A549 (cell line): ENCODE results near the gene TBC1D22A. TPM values are rescaled to one million over a fixed set of nuclear protein-coding genes. Genes with fewer than 3 reads are reported as not detected.

ENCODE experiments used
- ATAC-seq, 2 experiments: fragments of 200-7000 bp in 1 of 2; fragments of >200 bp in 1 of 2; cut with Nextera tagmentation in 1 of 2; cut with Tn5 transposase in 1 of 2; 3 replicates each; pipeline versions ENCODE4 v1.8.0 to v1.9.1; 2018 to 2020; ENCODE audit warnings: mild to moderate bottlenecking in 1 of 2, moderate library complexity in 1 of 2
- CTCF ChIA-PET: fragments of 300-600 bp; sonication (Branson Sonifier 250); formaldehyde crosslinking; extraction: SDS; loops from one replicate; lab custom pipeline; 2021; ENCODE audit warnings: antibody characterized with exemption, inconsistent platforms; lab: Yijun Ruan, JAX
- POLR2A ChIA-PET: fragments of 350-600 bp; formaldehyde crosslinking; extraction: SDS; loops from one replicate; lab custom pipeline; 2021; ENCODE audit warnings: antibody characterized with exemption, inconsistent platforms; lab: Yijun Ruan, JAX
- DNase-seq, 2 experiments: peaks; one replicate each; pipeline versions ENCODE4 v3.0.0 to v3.0.0-alpha.2; 2011 to 2016; ENCODE audit warnings: low read depth in 1 of 2, low spot score in 1 of 2
- FAIRE-seq: peaks from 2 replicates; lab custom pipeline; 2011; peaks lifted over from hg19 to GRCh38; lab: Jason Lieb, UNC
- H3K27ac ChIP-seq, 2 experiments: fragments of >200 bp; sonication (Bioruptor Twin); formaldehyde crosslinking; 3 replicates each; pipeline ENCODE4 v1.5.1; 2016 to 2017
- H3K4me1 ChIP-seq: fragments of >200 bp; sonication (Bioruptor Twin); formaldehyde crosslinking; 3 replicates; pipeline ENCODE4 v1.6.1; 2016
- H3K4me2 ChIP-seq: fragments of >200 bp; sonication (Bioruptor Twin); formaldehyde crosslinking; 3 replicates; pipeline ENCODE4 v1.6.1; 2016
- H3K4me3 ChIP-seq: fragments of >200 bp; sonication (Bioruptor Twin); formaldehyde crosslinking; 3 replicates; pipeline ENCODE4 v1.5.1; 2016
- H3K9me3 ChIP-seq: fragments of >200 bp; sonication (Bioruptor Twin); formaldehyde crosslinking; 3 replicates; pipeline ENCODE4 v1.6.1; 2016
- BCL3 ChIP-seq: fragments of >200 bp; sonication (Bioruptor Twin); formaldehyde crosslinking; IDR thresholded peaks from 3 replicates; pipeline ENCODE4 v1.6.1; 2016
- CBX2 ChIP-seq: fragments of 200-600 bp; sonication (generic); IDR thresholded peaks from 2 replicates; pipeline ENCODE4 v1.6.1; 2016; ENCODE audit warnings: low read depth, mild to moderate bottlenecking, borderline replicate concordance
- CBX8 ChIP-seq: fragments of 200-600 bp; sonication (generic); IDR thresholded peaks from 2 replicates; pipeline ENCODE4 v1.6.1; 2016
- CEBPB ChIP-seq, 2 experiments: fragments of >200 bp in 1 of 2; sonication (Bioruptor Twin) in 1 of 2; formaldehyde crosslinking in 1 of 2; IDR thresholded peaks; 2 replicates each; pipeline ENCODE4 v1.6.1; 2012 to 2016
- CTCF ChIP-seq: fragments of >200 bp; sonication (Bioruptor Twin); formaldehyde crosslinking; IDR thresholded peaks from 3 replicates; pipeline ENCODE4 v1.5.1; 2016
- E2F6 ChIP-seq: IDR thresholded peaks from 2 replicates; pipeline ENCODE4 v1.6.1; 2012; ENCODE audit warnings: low read depth, borderline replicate concordance
- ESRRA ChIP-seq: fragments of 150-350 bp; IDR thresholded peaks from 2 replicates; pipeline ENCODE4 v1.6.1; 2014; ENCODE audit warnings: mild to moderate bottlenecking, low read length, borderline replicate concordance
- HDAC2 ChIP-seq: fragments of 200-600 bp; sonication (generic); IDR thresholded peaks from 2 replicates; pipeline ENCODE4 v1.6.1; 2016
- HES2 ChIP-seq: fragments of >200 bp; sonication (Bioruptor Twin); formaldehyde crosslinking; IDR thresholded peaks from 2 replicates; pipeline ENCODE4 v1.6.1; 2016
- HMGXB4 ChIP-seq: fragments of 250-450 bp; sonication (Bioruptor Pico); IDR thresholded peaks from 2 replicates; pipeline ENCODE4 v1.5.0; 2021; ENCODE audit warnings: mild to moderate bottlenecking, moderate library complexity, borderline replicate concordance
- JUNB ChIP-seq: fragments of >200 bp; sonication (Bioruptor Twin); formaldehyde crosslinking; IDR thresholded peaks from 2 replicates; pipeline ENCODE4 v1.6.1; 2016
- PBX3 ChIP-seq: IDR thresholded peaks from 2 replicates; pipeline ENCODE4 v1.6.1; 2012
- PHF8 ChIP-seq: fragments of 200-600 bp; sonication (generic); IDR thresholded peaks from 2 replicates; pipeline ENCODE4 v1.6.1; 2016; ENCODE audit warnings: low read depth, mild to moderate bottlenecking, antibody characterized with exemption, moderate library complexity, borderline replicate concordance
- POLR2A ChIP-seq: IDR thresholded peaks from 2 replicates; pipeline ENCODE4 v1.6.1; 2012; ENCODE audit warnings: mild to moderate bottlenecking, low read length
- RAD21 ChIP-seq, 2 experiments: fragments of >200 bp in 1 of 2; sonication (Bioruptor Twin) in 1 of 2; formaldehyde crosslinking in 1 of 2; IDR thresholded peaks in 1 of 2; conservative IDR thresholded peaks in 1 of 2; 2 replicates in 1 of 2; 3 replicates in 1 of 2; pipeline ENCODE4 v1.6.1; 2012 to 2018; ENCODE audit warnings: inconsistent platforms in 1 of 2
- RCOR1 ChIP-seq: fragments of 150-350 bp; IDR thresholded peaks from 2 replicates; pipeline ENCODE4 v1.6.1; 2014; ENCODE audit warnings: antibody characterized with exemption, low read length, low read depth
- SREBF2 ChIP-seq: fragments of 450-650 bp; IDR thresholded peaks from 2 replicates; pipeline ENCODE4 v1.6.1; 2014; ENCODE audit warnings: mild to moderate bottlenecking, moderate library complexity
- TP53 ChIP-seq: fragments of 250-450 bp; sonication (Bioruptor Pico); IDR thresholded peaks from 2 replicates; pipeline ENCODE4 v1.5.0; 2021; ENCODE audit warnings: mild to moderate bottlenecking, moderate library complexity
- ZFP36 ChIP-seq: fragments of 450-650 bp; IDR thresholded peaks from 2 replicates; pipeline ENCODE4 v1.6.1; 2014; ENCODE audit warnings: borderline replicate concordance; ENCODE audit not compliant: partially characterized antibody
- ZSCAN20 ChIP-seq: fragments of 250-450 bp; sonication (Bioruptor Pico); IDR thresholded peaks from 2 replicates; pipeline ENCODE4 v1.8.0; 2022; ENCODE audit warnings: mild to moderate bottlenecking, moderate library complexity
- WGBS: methylation state at CpG from one replicate; pipeline ENCODE4 v1.1.6; 2017; ENCODE audit errors: missing lambda C conversion rate; 5-methylcytosine and 5-hydroxymethylcytosine counted together
- polyA plus RNA-seq, 4 experiments: library from polyadenylated mRNA; depleted of rRNA in 3 of 4; stranded (reverse); fragments of >200 nt; fragmentation: RNase III in 1 of 4; extraction: RNeasy Plus Mini Kit Qiagen cat#74134 plus additional on column Dnase treatment in 1 of 4; gene quantifications; 2 replicates in 3 of 4; 3 replicates in 1 of 4; pipeline ENCODE4 v1.2.3, GENCODE V29; 2011 to 2017

TBC1D22A gene
- polyA plus RNA-seq, 2 of the 4 experiments (the other 2 are of a cell fraction) = 8.9 to 10.8 TPM

- no peak overlapping the region for H3K4me3 ChIP-seq
- 89% methylated on average over 18 of the region's 20 CpGs for WGBS
- H3K4me1 ChIP-seq = peaks cover 6% of the 10 kb centered on the region; the same call in 2 of the 3 replicates
- POLR2A ChIA-PET = interaction anchor here (1.1 kb wide), 1 partner anchor 40 kb away, joined by 3 read pairs; the partner anchor contains the start of gene TBC1D22A
- H3K4me2 ChIP-seq = no peak overlapping the region
- FAIRE-seq (no peak), ATAC-seq (no peak), DNase-seq (no peak)
- CTCF ChIA-PET = interaction anchor here (0.8 to 3.7 kb wide), 17 partner anchors 9 to 90 kb away, joined by 3 to 34 read pairs (median 7); no protein-coding TSS in a partner anchor
- TF ChIP-seq PHF8 (no peak), CEBPB (IDR thresholded peaks at IDR 0.05) (no peak), CBX2 (no peak), ZSCAN20 (CRISPR knock-in tag) (no peak), HDAC2 (no peak), PBX3 (no peak), RAD21 (conservative IDR thresholded peaks at IDR 0.05 in 1 of 2, IDR thresholded peaks at IDR 0.05 in 1 of 2) (no peak), POLR2A (no peak), CBX8 (no peak), HES2 (no peak), BCL3 (no peak), JUNB (no peak), HMGXB4 (CRISPR knock-in tag) (no peak), CTCF (no peak), E2F6 (no peak), SREBF2 (no peak), RCOR1 (no peak), ESRRA (no peak), ZFP36 (no peak), TP53 (no peak)
- no peak overlapping the region for H3K27ac ChIP-seq
- no peaks in the 10 kb centered on the region for H3K9me3 ChIP-seq
These were observed 39.6 kb downstream of the TBC1D22A start for GRCh38 chr22:46801826-46802607.
